ENCODE results near the gene CTNNA2.

The CTNNA2 gene

DNA sequence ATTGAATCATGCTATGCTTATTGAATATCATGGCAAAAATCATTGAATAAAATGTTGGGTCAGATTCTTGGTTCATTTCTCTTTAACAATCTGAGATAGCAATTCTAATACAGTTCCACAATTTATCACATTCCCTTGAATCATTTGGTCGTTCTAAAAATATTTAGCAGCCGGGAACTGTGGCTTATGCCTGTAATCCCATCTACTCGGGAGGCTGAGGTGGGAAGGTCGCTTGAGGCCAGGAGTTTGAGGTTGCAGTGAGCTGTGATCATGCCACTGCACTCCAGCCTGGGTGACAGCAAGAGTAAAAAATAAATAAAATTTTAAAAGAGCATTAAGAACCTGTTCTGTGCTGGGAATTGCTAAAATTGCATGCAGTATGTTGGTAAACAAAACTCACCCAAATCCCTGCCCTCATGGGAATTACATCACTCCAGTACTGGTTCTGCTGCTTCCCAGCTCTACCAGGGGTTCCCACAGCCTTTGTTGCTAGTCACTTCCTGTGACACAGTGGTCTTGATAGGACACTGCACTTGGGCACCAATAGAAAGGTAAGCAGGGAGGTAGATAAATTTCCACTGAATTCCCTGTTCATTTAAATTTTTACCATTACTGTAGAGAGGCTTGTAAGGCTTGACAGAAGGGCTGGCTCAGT, 200.4 kb downstream of the CTNNA2 start:
- DNase-seq (ENCODE audit: low spot score): no peak

DNA sequence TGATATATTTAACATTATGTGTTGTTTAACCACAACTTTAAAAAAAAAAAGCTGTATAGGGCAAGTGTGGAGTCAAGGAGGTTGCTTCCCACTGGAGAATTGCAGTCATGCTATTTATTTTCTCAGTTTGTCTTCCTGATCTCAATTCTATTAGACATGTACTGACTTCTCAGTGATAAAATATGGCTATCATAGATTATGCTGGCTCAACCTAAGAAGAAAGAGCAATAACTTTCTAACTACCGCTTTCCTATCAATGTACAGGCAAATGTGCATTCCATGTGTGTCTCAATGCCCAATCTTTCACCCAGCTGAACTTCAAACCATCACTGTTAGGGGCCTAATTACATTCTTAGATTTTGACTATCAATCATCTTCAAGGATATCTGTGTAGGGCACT, 201.4 kb downstream of the CTNNA2 start:
- DNase-seq (ENCODE audit: low spot score): no peak

DNA sequence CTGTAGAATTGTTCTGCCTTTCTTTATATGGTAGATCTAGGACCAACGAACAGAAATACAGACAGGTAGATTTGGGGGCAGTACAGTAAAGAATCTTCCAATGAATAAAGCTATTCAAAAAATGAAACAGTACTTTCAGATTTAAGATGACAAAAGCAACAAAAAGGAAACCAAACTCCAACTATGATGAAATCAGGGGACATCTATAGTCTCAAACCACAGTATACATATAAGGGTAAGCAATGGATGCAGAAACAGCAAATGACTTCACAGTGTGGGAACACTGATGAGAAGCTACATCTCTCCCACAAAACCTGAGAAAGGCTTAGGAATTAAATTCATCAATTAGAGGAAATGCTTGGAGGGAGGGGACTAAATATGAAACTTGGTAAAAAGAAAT, 202.5 kb downstream of the CTNNA2 start:
- no peak for DNase-seq (ENCODE audit: low spot score)

DNA sequence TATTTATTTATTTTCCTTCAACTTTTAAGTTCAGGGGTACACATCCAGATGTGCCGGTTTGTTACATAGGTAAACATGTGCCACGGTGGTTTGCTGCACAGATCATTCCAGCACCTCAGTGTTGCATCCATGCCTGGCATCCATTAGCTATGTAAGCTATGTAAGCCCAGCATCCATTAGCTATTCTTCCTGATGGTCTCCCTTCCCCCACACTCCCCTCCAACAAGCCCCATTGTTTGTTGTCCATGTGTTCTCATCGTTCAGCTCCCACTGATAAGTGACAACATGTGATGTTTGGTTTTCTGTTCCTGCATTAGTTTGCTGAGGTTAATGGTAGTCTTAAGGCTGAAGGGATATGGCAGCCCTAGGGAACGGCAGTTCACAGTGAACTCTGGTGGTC, 203.4 kb downstream of the CTNNA2 start:
- no peak for DNase-seq (ENCODE audit: low spot score)

DNA sequence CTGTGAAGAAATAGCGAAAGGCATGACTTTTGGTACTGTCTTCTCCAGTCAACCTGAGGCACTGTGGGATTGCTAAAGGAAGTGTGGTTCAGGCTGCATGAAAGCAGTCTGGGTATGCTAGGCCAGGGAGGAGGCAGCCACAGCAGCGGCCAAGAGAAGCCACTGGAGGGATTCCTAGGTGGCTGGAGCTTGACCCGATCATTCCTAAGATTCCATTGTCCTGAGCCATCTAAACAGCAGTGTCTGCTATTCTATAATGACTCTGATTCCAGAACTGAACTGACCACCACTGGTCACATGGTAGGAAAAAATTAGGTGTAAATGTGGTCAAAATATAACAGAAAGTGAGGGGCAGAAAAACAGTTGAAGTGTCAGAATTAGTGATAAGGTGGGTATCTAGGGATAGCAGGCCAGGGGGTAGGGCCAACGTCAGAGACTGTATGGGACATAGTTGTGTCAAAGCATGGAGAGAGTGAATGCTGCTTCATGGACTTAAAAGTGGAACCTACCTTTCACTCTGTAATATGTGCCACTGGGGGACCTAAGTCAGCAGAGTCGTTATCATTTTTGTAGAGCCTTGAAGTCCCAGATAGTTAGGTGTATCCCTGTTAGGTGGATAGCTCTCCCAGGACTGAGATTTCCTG, 204.6 kb downstream of the CTNNA2 start:
- DNase-seq (ENCODE audit: low spot score): peak; percentile 67

DNA sequence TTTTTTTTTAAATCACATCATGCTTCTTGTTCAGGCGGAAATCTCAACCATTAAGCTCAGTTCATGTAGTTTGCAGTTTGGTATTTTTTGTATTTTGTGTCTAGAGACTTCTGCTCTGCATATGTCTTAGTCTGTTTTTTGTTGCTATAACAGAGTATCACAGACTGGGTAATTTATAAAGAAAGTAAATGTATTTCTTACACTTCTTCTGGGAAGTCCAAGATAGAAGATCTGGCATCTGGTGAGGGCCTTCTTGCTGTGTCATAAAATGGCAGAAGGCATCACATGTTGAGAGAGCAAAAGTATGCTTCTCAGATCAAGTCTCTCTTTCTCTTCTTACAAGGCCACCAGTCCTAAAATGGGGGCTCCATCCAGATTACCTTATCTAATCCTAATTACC, 208.2 kb downstream of the CTNNA2 start:
- no peak for DNase-seq (ENCODE audit: low spot score)

DNA sequence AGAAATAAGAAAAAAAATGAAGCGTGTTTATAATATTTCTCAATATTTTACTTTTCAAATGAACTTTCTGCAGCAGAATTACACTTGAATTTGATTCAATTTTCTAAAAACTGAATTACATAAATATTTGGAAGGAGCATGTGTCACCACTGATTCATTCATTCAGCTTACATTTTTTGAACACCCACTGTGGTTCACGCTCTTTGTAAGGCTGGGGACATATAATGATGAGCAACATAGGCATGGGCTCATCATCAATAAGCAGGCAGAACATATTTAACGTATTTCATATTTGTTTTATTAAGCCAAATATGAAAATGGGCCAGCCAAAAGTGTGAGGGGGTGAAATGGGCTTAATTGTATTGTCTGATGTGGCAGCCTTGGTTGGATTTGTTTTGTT, 209.1 kb downstream of the CTNNA2 start:
- DNase-seq (ENCODE audit: low spot score): no peak

DNA sequence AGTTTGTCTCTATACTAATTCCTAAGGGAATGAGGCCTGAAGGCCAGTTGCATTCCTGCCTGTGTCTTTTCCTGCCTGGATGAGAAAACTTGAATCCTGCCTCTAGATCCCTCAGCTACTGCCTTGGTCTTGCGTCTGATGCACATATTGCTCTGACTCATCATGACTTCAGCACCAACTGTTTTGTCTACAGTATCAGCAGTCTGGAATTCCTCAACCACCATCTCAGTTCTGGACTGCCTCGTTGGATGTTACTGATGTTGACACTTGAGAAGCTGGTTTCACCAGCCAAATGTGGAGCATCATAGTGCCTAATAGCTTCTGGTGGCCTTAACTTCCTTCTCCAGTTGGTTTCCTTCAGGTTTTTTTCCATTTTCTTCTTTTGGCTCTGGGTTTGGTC, 211.0 kb downstream of the CTNNA2 start:
- peak; percentile 62 for DNase-seq (ENCODE audit: low spot score)

DNA sequence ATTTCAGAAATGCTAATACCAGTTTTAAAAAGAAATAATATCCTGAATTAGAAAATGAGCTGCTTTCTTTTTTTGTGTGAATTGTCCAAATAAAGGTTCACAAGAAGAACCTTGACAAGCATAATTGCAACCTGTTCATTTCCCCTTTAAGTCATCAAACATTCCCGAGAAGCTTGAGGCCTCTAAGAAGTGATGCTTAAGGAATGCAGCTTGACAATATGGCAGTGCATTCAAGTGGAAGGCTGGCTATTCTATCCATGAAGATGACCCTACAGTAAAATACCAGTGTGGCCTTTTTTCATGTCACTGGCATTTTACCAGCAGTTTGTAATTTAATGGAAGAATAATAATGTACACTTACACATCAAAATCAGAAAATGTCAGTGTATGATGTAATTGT, 216.7 kb downstream of the CTNNA2 start:
- DNase-seq (ENCODE audit: low spot score): no peak

DNA sequence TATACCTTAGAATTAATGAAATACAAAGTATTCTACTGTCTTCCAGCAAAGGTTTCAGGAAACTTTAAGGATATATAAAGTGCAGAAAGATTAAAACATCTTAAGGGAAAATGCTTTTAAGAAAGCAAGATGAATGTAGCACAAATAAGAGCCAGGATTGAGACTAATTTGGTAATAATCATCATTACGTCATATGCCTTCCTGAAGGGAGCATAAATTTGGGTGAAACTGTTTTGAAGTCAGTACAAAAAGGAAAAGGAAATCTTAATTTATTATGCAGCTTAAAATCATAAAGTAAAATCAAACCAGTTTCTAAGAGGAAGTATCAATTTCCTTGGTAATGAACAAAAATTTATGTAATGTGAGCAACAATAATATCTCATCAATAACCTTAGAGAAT, 221.7 kb downstream of the CTNNA2 start:
- DNase-seq (ENCODE audit: low spot score): no peak

DNA sequence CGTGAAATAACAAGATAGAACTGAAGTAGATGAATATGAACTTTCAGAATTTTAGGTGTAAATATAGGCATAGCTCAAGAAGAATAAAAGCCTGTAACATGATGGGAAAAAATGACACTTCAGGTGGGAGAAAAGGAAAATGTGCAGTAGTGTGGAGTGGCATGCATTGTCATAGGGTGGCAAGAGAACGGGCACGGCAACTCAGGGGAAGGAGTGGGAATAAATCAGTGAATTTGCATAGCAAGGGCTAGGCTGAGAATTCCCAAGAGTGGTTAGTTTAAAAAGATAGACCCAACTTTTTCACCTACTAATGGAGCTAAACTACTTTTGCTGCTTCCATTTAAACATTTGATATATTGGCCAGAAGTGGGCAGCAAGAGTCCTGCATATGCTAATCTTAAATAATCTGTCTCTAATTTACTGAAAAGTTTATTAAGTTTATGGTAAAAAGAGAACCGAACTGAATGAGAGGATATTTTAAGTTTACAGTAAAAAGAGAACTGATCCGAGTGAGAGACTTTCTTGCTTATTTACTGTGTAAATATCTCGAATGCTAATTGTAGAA, 228.1 kb downstream of the CTNNA2 start:
- DNase-seq (ENCODE audit: low spot score): no peak

DNA sequence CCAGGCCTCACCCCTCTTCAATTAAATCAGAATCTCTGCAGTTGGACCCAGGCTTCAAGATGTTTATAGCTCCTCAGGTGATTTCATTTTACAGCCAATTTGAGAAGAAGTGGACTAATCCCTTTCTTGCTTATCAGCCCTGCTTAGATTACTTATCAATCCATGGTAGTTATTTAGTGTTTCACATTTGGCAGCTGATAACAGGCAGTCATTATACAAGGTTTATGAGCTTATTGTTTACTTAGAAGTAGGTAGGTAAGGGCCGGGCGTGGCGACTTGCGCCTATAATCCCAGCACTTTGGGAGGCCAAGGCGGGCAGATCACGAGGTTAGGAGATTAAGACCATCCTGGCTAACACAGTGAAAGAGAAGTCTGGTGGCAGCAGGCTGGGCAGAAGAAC, 237.5 kb downstream of the CTNNA2 start:
- DNase-seq (ENCODE audit: low spot score): no peak

DNA sequence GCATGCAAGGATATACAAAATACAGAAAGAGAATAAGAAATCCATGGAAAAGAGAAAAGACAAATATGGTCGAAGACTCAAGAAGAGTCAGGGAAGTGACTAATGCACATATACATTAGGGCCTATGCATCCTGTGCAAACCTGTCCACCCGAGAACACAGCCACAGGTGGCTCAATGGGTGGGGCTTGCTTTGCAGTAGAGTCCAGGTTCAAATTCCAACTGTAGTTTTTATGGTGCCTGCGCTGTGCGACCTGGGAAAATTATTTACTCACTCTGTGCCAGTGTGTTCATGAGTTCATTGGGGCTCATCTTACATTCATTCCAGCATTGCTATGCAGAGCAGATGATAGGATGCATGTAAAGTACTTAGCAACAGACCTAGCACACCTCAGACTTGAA, 244.7 kb downstream of the CTNNA2 start:
- DNase-seq (ENCODE audit: low spot score): no peak

DNA sequence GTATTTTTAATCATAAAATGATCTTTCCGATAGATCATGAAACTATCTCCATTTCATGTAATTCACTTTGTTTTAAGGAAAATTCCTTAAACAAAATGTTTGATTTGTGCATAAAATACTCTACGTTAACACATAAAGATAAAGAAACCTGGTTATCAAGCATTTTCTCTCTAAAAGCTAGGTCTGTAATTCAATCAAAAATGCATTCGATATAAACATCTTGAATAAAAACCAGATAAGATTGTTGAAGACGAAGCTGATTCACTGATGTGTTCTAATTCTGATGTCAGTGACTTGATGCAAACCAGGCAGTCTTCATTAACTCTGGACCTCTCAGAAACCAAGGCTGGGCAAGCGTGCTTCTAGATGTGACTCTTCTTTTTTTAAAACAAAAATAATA, 245.2 kb downstream of the CTNNA2 start:
- DNase-seq (ENCODE audit: low spot score): no peak

DNA sequence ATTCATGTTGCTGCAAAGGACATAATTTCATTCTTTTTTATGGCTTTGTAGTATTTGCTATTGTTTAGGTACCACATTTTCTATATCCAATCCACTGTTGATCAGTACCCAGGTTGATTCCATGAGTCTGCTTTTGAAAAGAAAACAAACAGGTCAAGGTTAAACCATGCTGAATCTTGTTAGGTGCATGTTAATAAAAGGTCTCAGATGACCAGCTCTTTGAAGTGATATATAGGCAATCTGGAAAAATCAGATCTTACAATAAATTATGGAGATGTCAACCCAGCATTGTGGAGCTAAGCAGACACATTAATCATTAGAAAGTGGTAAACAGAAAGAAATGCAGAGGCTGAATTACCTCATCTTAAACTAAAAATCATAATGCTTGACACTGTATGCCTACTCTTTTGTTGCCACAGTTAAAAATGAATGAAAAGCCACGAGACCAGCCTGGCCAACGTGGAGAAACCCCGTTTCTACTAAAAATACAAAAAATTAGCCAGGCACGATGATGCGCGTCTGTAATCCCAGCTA, 246.0 kb downstream of the CTNNA2 start:
- DNase-seq (ENCODE audit: low spot score): no peak

DNA sequence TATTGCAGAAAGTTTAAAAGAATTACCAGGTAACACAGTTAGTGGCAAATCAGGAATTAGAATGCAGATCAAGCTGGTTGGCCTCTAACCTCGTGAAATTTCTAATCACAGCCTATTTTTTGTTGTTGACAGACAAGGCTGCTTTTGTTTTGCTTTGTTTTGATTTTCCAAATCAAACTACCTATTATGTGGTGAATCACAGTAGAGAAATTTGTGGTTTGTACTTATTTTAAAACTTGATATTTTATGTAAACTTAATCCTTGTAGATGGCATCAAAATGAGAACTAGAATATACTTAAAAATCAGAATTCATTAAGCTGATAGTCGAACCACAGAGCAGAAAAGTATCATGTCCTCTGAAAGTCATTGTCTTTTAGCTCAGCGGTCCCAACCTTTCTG, 258.1 kb downstream of the CTNNA2 start:
- DNase-seq (ENCODE audit: low spot score): no peak

DNA sequence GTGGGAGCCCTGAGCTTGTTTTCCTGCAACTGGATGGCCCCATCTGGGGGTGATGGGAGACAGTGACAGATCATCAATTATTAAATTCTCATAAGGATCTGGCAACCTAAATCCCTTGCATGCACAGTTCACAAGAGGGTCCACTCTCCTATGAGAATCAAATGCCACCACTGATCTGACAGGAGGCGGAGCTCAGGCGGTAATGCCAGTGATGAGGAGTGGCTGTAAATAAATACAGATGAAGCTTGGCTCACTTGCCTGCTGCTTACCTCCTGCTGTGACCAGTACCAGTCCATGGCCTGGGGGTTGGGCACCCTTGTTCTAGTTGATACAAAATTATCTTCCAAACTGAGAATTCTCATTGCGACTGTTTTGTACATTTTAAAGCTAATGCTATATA, 258.6 kb downstream of the CTNNA2 start:
- no peak for DNase-seq (ENCODE audit: low spot score)

DNA sequence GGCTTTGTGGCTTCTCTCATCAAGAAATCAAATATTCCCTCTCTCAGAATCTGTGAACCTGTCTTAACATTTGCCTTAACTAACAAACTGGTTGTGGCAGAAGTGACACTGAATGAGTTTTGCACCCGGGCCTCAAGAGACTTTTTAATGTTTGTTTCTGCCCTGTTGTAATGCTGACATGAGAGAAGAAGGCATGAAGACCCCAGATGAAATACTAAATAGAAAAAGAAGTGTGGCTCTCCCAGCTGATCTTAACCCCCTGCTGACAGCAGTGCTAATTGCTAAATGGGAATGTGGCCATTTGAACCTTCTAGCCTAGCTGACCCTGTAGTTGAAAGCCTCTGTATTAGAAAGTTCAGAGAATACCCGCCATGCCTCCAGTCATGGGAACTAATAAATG, 261.2 kb downstream of the CTNNA2 start:
- DNase-seq (ENCODE audit: low spot score): no peak

DNA sequence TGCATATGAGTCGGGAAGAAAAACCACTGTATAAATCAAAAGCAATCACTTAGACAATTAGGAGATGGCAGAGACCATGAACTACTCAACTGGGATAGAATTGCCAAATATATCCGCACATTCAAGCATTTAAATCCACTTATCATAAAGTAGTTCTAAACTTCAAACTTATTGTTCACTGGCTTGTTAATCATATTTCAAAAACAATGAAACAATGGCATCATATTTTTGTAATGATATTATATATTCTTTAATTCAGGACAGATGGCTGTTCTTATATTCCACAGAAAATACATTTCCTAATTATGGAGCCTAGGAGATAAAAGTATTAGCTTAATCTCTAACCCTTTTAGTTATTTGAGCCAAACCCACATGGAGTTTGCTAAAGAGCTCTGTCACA, 263.6 kb downstream of the CTNNA2 start:
- DNase-seq (ENCODE audit: low spot score): no peak

DNA sequence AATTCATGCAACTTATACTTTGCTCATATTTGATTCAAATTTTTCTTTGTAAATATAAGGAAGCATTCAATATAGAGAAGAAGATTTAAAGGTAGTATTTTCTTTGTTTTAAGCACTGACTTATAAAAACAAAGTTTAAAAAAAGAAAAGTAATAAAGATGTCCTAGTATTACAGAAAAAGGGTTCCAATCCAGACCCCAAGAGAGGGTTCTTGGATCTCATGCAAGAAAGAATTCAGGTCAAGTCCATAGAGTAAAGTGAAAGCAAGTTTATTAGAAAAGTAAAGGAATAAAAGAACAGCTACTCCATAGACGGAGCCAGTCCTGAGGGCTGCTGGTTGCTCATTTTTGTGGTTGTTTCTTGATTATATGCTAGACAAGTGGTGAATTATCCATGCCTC, 267.9 kb downstream of the CTNNA2 start:
- no peak for DNase-seq (ENCODE audit: low spot score)

DNA sequence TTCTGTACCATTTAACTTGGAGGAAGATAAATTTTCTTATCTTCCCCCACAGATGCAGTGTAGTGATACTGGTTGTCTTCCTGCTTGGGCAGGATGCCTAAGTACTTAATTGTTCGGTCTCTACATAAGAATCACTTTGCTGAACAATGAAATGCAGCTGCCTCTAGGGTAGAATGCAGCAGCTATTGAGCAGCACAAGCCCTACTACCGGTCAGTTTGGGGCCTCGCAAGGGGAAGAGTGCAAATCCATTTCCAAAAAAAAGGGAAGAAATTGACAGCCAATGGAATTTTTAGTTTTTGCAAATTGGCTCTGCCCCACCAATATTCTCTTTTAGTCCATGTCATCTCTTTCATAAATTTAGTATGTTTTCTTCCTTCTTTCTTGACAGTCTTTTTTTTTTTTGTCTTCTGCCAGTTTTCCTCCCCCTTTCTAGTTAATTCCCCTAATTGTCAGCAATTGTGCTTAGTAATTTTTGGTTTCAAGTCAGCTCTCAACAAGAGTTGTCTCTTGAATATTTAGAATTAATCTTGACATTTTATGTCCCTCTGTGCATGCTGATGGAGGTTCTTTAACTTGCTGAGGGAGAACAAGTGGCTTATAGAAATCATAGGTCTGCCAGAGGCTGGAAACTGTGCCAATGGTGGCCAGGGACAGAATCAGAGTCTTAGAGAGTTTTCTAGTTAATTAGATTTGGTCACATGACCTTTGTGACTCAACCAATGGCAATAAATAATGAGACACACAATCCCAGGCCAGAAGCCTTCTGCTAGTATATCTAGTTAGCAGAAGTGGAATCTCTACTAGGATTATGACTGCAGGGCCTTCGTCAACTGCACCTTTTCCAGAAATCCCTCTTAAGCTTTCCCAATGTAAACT, 270.0 kb downstream of the CTNNA2 start:
- no peak for DNase-seq (ENCODE audit: low spot score)

DNA sequence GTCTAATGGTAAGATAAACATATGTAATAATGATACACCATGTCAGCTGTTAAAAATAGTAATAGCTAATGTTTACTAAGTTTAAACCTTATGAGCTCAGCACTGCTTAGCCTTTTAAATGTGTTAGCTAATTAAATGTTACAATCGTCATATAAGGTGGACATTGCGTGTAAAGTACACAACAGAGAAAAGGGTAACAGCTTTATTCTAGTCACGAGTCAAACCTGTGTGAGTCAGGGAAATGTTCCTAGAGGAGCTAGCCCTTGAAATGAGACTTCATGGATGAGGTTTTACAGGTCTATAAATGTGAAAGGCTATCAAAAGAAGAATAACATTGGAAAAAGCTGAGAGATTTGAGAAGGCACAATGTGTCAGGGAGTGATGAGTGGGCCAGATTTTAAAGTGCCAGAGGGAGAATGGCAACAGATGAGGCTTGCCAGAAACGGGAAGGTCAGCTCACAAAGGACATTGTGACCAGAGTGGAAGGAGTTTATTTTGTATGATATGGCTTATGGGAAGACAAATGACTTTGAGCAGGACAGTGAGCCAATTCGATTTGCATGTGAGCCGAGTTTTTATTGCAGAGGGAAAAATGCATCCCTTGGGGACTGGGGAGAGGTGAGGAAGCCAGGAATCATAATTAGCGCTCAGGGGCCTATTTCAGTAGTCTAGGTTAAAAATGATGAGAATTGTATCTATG, 276.3 kb downstream of the CTNNA2 start:
- no peak for DNase-seq (ENCODE audit: low spot score)

All from hepatic stellate cell (primary cell).